Measurements from ENCODE around the gene RXRB.

GRCh38 chr6:33235221-33235634 lies 34.8 kb upstream of the RXRB start:
- TF ChIP-seq CTCF (IDR thresholded peaks at IDR 0.05) (no peak), POLR2AphosphoS5 (IDR thresholded peaks at IDR 0.05; ENCODE audit: insufficient read depth in 1 of 2, low read depth in 1 of 2) (no peak), POLR2A (IDR thresholded peaks at IDR 0.05) (no peak)
